Endothelial cell of umbilical vein (primary cell): Measurements from ENCODE around the gene KCNN3. TPM values are rescaled to one million over a fixed set of nuclear protein-coding genes. Genes with fewer than 3 reads are reported as not detected.

Experiments used
- BruUV-seq: library from RNA; stranded (reverse); fragments of 400-500 nt; replicated peaks from 2 replicates; lab custom pipeline; 2021; lab: Mats Ljungman, UMichigan
- CTCF ChIA-PET: fragments of 300-600, 350-600 bp; sonication (Branson Sonifier 250); formaldehyde crosslinking; loops from one replicate; lab custom pipeline; 2021; ENCODE audit warnings: antibody characterized with exemption, inconsistent platforms; lab: Charles Lee
- POLR2A ChIA-PET: fragments of 300-600, 350-600 bp; sonication (Branson Sonifier 250); formaldehyde crosslinking; loops from one replicate; lab custom pipeline; 2021; ENCODE audit warnings: antibody characterized with exemption, inconsistent platforms; lab: Charles Lee
- DNase-seq: peaks from one replicate; pipeline ENCODE4 v3.0.0-alpha.2; 2011; ENCODE audit warnings: low read depth, low spot score
- FAIRE-seq: peaks from 2 replicates; lab custom pipeline; 2011; peaks lifted over from hg19 to GRCh38; lab: Jason Lieb, UNC
- H2AFZ ChIP-seq: 2 replicates; pipeline ENCODE4 v1.6.0; 2012; ENCODE audit warnings: low read depth, low read length, control low read depth, inconsistent platforms
- H3K27ac ChIP-seq: 2 replicates; pipeline ENCODE4 v1.5.1; 2011; ENCODE audit warnings: low read depth, mild to moderate bottlenecking, control low read depth, low read length, moderate library complexity; ENCODE audit not compliant: insufficient read depth
- H3K27me3 ChIP-seq, 2 experiments: 2 replicates each; pipeline versions ENCODE4 v1.6.0 to v1.6.1; 2011; ENCODE audit warnings: low read length in 2 of 2, mixed read lengths in 1 of 2; ENCODE audit not compliant: control insufficient read depth in 2 of 2, insufficient read depth in 2 of 2
- H3K36me3 ChIP-seq, 2 experiments: 2 replicates in 1 of 2; 3 replicates in 1 of 2; pipeline ENCODE4 v1.5.1; 2011; ENCODE audit warnings: low read length in 2 of 2, mild to moderate bottlenecking in 1 of 2, moderate library complexity in 1 of 2; ENCODE audit not compliant: control insufficient read depth in 2 of 2, insufficient read depth in 2 of 2; ENCODE audit errors: extremely low read depth in 1 of 2
- H3K4me1 ChIP-seq: 3 replicates; pipeline ENCODE4 v1.5.1; 2011; ENCODE audit warnings: mild to moderate bottlenecking, low read length; ENCODE audit not compliant: control insufficient read depth, insufficient read depth; ENCODE audit errors: extremely low read depth
- H3K4me2 ChIP-seq: 2 replicates; pipeline ENCODE4 v1.6.1; 2011; ENCODE audit warnings: low read length, control low read depth, mixed read lengths; ENCODE audit not compliant: insufficient read depth
- H3K4me3 ChIP-seq, 3 experiments: fragments of 200-600 bp in 1 of 3; sonication (generic), shearing (Covaris generic) in 1 of 3; replicated peaks in 1 of 3; 2 replicates each; pipeline ENCODE4 v1.5.1; 2011 to 2016; ENCODE audit warnings: control low read depth in 3 of 3, low read length in 3 of 3, mild to moderate bottlenecking in 2 of 3, inconsistent platforms in 1 of 3, low read depth in 1 of 3, moderate library complexity in 1 of 3; ENCODE audit not compliant: insufficient read depth in 1 of 3
- H3K79me2 ChIP-seq: 2 replicates; pipeline ENCODE4 v1.6.0; 2012; ENCODE audit warnings: low read length, inconsistent platforms; ENCODE audit not compliant: control insufficient read depth, insufficient read depth
- H3K9ac ChIP-seq: replicated peaks from 2 replicates; pipeline ENCODE3; 2011; ENCODE audit warnings: low read length, control low read depth; ENCODE audit not compliant: insufficient read depth; ENCODE audit errors: extremely low read depth
- H3K9me1 ChIP-seq: replicated peaks from 3 replicates; pipeline ENCODE4 v1.6.0; 2011; ENCODE audit warnings: mild to moderate bottlenecking, low read length; ENCODE audit not compliant: control insufficient read depth, insufficient read depth; ENCODE audit errors: extremely low read depth
- H3K9me3 ChIP-seq: replicated peaks from 2 replicates; pipeline ENCODE4 v1.5.1; 2012; ENCODE audit warnings: low read length, inconsistent platforms; ENCODE audit not compliant: control insufficient read depth, insufficient read depth
- H4K20me1 ChIP-seq: replicated peaks from 2 replicates; pipeline ENCODE3; 2011; ENCODE audit warnings: mild to moderate bottlenecking, low read length; ENCODE audit not compliant: control insufficient read depth, insufficient read depth; ENCODE audit errors: extremely low read depth
- EZH2 ChIP-seq: IDR thresholded peaks from 2 replicates; pipeline ENCODE4 v1.6.1; 2012; ENCODE audit warnings: borderline replicate concordance, low read depth, mild to moderate bottlenecking, moderate library complexity, low read length, inconsistent platforms; ENCODE audit not compliant: severe bottlenecking
- FOS ChIP-seq: IDR thresholded peaks from 2 replicates; pipeline ENCODE4 v1.6.1; 2011; ENCODE audit warnings: mild to moderate bottlenecking, low read length, moderate library complexity, borderline replicate concordance; ENCODE audit not compliant: insufficient read depth
- GATA2 ChIP-seq: IDR thresholded peaks from 2 replicates; pipeline ENCODE4 v1.7.0; 2011; ENCODE audit warnings: low read depth, mild to moderate bottlenecking, moderate library complexity, mixed read lengths, low read length; ENCODE audit not compliant: insufficient read length, insufficient read depth
- JUN ChIP-seq: IDR thresholded peaks from 2 replicates; pipeline ENCODE4 v1.6.1; 2011; ENCODE audit warnings: borderline replicate concordance, low read depth; ENCODE audit not compliant: insufficient read length, insufficient read depth
- MYC ChIP-seq: IDR thresholded peaks from one replicate; pipeline ENCODE4 v1.6.1; 2011; ENCODE audit warnings: mild to moderate bottlenecking, low read depth, low read length
- POLR2A ChIP-seq: IDR thresholded peaks from 2 replicates; pipeline ENCODE4 v1.6.1; 2012; ENCODE audit warnings: low read depth, mild to moderate bottlenecking, control low read depth, low read length
- POLR2AphosphoS5 ChIP-seq: IDR thresholded peaks from 2 replicates; pipeline ENCODE4 v1.6.1; 2012; ENCODE audit warnings: low read depth, mild to moderate bottlenecking, control low read depth, low read length, moderate library complexity; ENCODE audit not compliant: insufficient read depth
- dilution Hi-C: fragments of 300-500 bp; cut with MboI; formaldehyde crosslinking; loops from one replicate; pipeline ENCODE4 v1.15.0; 2019; ENCODE audit warnings: low sequenced_read_pairs; ENCODE audit not compliant: extremely low pct_ligation_motif_present
- intact Hi-C: fragments of 100-400 bp; cut with micrococcal nuclease; formaldehyde crosslinking; loops from one replicate; pipeline ENCODE4 v1.10.0; 2022
- polyA plus RNA-seq, 4 experiments: library from polyadenylated mRNA; depleted of rRNA in 3 of 4; stranded (reverse) in 3 of 4; unstranded in 1 of 4; fragments of >200 nt; gene quantifications; 2 replicates each; pipeline versions ENCODE4 v1.2.1 to v1.2.3, GENCODE V29; 2011 to 2012; ENCODE audit warnings: missing spikeins in 1 of 4
- total RNA-seq: library from RNA; stranded (reverse); gene quantifications from 2 replicates; pipeline ENCODE4 v1.2.3, GENCODE V29; 2021
- TF ChIP-seq, protein P1 (sequence below): IDR thresholded peaks from 2 replicates; pipeline ENCODE4 v1.6.1; 2011; ENCODE audit not compliant: insufficient read depth, insufficient read length
- TF ChIP-seq, protein P2 (sequence below), 2 donors: IDR thresholded peaks; 1 replicate in 1 of 2; 2 replicates in 1 of 2; pipeline ENCODE4 v1.5.1; 2011; ENCODE audit warnings: low read length in 2 of 2, mild to moderate bottlenecking in 2 of 2, moderate library complexity in 2 of 2, control low read depth in 1 of 2, inconsistent platforms in 1 of 2, low read depth in 1 of 2; ENCODE audit not compliant: insufficient read depth in 1 of 2; ENCODE audit errors: extremely low read depth in 1 of 2

KCNN3 gene
- total and polyA plus RNA-seq, 2 donors (not counting 3 experiments of a cell fraction or from before 2014, with no cell fraction given): 0.91 to 1.1 TPM

DNA sequence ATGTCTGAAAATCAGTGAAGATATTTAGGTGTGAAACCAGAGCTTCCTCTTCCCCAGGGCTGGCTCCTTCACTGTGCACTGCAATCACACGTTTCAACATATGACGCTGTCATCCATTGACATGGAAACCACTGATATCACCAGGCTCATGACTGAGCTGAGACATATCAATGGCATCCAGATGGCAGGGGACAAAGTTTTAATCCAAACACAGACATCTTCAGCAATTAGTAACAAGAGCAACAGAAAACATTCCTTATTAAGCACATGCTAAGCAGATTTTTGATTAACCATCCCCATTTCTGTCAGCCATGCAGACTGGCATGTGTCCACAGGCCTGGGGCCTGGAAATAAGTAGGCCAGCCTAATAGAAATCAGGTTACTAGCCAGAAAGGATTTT, 154.1 kb downstream of the KCNN3 start:
- CTCF ChIA-PET: interaction anchor here (1.6 kb wide), 2 partner anchors 35 to 44 kb away, joined by 4 to 6 read pairs; no protein-coding TSS in a partner anchor
- H3K36me3 ChIP-seq: no peaks in the 10 kb centered on the region
- no peaks in the 10 kb centered on the region for H3K27me3 ChIP-seq
- TF ChIP-seq GATA2 (no peak), FOS (no peak), EZH2 (no peak), JUN (no peak), MYC (no peak), POLR2A (no peak), POLR2AphosphoS5 (no peak)
- TF ChIP-seq, protein P1, sequence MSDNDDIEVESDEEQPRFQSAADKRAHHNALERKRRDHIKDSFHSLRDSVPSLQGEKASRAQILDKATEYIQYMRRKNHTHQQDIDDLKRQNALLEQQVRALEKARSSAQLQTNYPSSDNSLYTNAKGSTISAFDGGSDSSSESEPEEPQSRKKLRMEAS: no peak
- TF ChIP-seq, protein P2, sequence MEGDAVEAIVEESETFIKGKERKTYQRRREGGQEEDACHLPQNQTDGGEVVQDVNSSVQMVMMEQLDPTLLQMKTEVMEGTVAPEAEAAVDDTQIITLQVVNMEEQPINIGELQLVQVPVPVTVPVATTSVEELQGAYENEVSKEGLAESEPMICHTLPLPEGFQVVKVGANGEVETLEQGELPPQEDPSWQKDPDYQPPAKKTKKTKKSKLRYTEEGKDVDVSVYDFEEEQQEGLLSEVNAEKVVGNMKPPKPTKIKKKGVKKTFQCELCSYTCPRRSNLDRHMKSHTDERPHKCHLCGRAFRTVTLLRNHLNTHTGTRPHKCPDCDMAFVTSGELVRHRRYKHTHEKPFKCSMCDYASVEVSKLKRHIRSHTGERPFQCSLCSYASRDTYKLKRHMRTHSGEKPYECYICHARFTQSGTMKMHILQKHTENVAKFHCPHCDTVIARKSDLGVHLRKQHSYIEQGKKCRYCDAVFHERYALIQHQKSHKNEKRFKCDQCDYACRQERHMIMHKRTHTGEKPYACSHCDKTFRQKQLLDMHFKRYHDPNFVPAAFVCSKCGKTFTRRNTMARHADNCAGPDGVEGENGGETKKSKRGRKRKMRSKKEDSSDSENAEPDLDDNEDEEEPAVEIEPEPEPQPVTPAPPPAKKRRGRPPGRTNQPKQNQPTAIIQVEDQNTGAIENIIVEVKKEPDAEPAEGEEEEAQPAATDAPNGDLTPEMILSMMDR (IDR thresholded peaks at IDR 0.05; ENCODE audit: extremely low read depth in 1 of 2, insufficient read depth in 1 of 2, low read depth in 1 of 2, low read length in 2 of 2): no peak
- H3K9ac ChIP-seq: no peak overlapping the region
- no peaks in the 10 kb centered on the region for H3K9me1 ChIP-seq
- no peak overlapping the region for H2AFZ ChIP-seq
- intact Hi-C loops (no loop called here), dilution Hi-C loops (no loop called here)
- no TSS peak for BruUV-seq
- H3K4me1 ChIP-seq: no peaks in the 10 kb centered on the region
- DNase-seq (no peak), FAIRE-seq (no peak)
- no peak overlapping the region for H3K4me2 ChIP-seq
- no peaks in the 10 kb centered on the region for H4K20me1 ChIP-seq
- H3K79me2 ChIP-seq: no peaks in the 10 kb centered on the region
- H3K9me3 ChIP-seq: no peaks in the 10 kb centered on the region
- no peak overlapping the region for H3K27ac ChIP-seq
- no peak overlapping the region for H3K4me3 ChIP-seq
- POLR2A ChIA-PET: no interaction called here
